ENCODE data around the gene BRMS1L.

DNA sequence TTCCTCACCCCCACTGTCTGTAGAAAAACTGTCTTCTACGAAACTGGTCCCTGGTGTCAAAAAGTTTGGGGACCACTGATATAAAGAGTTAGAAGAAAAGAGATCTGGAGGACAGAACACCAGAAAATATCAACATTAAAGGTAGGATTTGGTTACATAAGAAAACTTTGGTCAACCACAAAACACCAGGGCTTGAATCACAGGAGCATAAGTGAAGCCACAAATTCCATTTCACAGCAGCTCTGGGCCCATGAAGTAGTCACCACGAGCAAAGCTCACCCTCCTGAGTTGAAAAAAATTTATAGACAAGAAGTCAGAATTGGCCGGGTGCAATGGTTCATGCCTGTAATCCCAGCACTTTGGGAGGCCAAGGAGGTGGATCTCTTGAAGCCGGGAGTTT, 36.5 kb upstream of the BRMS1L start:
- TF ChIP-seq, protein P1, sequence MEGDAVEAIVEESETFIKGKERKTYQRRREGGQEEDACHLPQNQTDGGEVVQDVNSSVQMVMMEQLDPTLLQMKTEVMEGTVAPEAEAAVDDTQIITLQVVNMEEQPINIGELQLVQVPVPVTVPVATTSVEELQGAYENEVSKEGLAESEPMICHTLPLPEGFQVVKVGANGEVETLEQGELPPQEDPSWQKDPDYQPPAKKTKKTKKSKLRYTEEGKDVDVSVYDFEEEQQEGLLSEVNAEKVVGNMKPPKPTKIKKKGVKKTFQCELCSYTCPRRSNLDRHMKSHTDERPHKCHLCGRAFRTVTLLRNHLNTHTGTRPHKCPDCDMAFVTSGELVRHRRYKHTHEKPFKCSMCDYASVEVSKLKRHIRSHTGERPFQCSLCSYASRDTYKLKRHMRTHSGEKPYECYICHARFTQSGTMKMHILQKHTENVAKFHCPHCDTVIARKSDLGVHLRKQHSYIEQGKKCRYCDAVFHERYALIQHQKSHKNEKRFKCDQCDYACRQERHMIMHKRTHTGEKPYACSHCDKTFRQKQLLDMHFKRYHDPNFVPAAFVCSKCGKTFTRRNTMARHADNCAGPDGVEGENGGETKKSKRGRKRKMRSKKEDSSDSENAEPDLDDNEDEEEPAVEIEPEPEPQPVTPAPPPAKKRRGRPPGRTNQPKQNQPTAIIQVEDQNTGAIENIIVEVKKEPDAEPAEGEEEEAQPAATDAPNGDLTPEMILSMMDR (conservative IDR thresholded peaks at IDR 0.05) = no peak
- no peak for TF ChIP-seq ZFX (IDR thresholded peaks at IDR 0.05)
